ENCODE results near the gene DNMT3L. TPM values are rescaled to one million over a fixed set of nuclear protein-coding genes. Genes with fewer than 3 reads are reported as not detected.
A peak's percentile ranks its signal among the peaks of the same experiment; 100 is the strongest.

Gene DNMT3L
- total and polyA plus RNA-seq, 7 experiments from 2014 or later = not detected

DNA sequence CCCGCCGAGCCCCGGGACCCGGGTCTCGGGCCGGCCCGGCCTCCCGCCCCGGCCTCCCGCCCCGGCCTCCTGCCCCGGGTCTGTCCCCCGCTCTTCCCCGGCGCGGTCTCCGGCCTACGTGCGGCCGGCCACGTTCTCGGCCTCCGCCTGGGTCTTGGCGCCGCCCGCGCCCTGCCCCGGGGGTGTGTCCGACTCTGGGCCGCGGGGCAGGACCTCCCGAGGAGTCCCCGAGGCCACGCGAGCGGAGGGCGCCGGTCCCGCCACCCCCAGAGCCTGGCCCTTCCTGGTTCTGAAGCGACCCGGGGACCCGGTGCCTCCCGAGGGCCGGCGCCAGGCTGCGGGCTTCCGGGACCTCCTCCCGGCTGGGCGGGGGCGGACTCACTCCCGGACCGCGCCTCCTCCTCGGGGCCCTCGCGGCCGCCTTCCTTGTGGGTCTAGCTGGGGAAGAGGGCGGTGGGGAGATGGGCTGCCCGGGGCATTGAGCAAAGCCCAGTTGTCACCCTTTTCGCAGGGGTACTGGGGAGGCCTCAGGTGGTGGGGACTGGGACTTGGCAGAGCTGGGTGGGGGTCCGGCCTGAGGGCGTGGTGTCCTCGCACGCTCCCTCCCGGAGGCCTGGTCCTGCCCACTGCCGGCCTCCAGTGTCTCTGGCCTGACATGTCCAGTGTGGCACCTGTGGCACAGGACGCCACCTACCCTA lies 38.7 kb upstream of the DNMT3L start:
- Mint-ChIP-seq H3K9me3 (peaks cover 0 to 2% (median 0%) of the 10 kb centered on the region in 11 donors), H3K27me3 (no peaks in the 10 kb centered on the region), H3K4me3 (peak overlapping the region; percentile 70 to 88 (median 83)), H3K36me3 (peaks cover 0 to 5% (median 0%) of the 10 kb centered on the region in 5 donors), H3K4me1 (peaks cover 41 to 66% (median 50%) of the 10 kb centered on the region in 7 donors), H3K27ac (peak overlapping the region; percentile 54 to 86 (median 73))
- Histone ChIP-seq H3K36me3 (ENCODE audit: control insufficient read depth in 2 of 3, insufficient read depth in 3 of 3, low read length in 3 of 3) (peaks cover 0 to 4% (median 0%) of the 10 kb centered on the region in 3 experiments), H3K4me3 (ENCODE audit: low read length) (peak overlapping the region; percentile 59), H3K4me1 (ENCODE audit: control insufficient read depth in 2 of 2, insufficient read depth in 2 of 2, low read length in 2 of 2) (peaks cover 30 to 52% of the 10 kb centered on the region in 2 donors), H3K27me3 (ENCODE audit: control insufficient read depth in 2 of 2, insufficient read depth in 2 of 2, low read length in 2 of 2) (no peaks in the 10 kb centered on the region), H3K9me3 (ENCODE audit: control insufficient read depth in 2 of 3, low read length in 3 of 3) (no peaks in the 10 kb centered on the region), H3K27ac (ENCODE audit: low read depth, low read length) (peak overlapping the region; percentile 80)
- ChIA-PET POLR2A (interaction anchor here (0.5 to 0.6 kb wide), 2 partner anchors 38 kb away, joined by 3 to 4 read pairs; no protein-coding TSS in a partner anchor), CTCF (no interaction called here)
- peak in 8 of 9 donors; percentile 23 to 78 (median 36) for DNase-seq
- intact Hi-C loops (cut with micrococcal nuclease) = loop anchor here (2.0 to 5.0 kb wide), 2 partner anchors 38 to 157 kb away; partner anchors contain the start of genes CFAP410 (in 1 of the 2) and LRRC3 (in 1 of the 2)
- ATAC-seq = peak; percentile 62

DNA sequence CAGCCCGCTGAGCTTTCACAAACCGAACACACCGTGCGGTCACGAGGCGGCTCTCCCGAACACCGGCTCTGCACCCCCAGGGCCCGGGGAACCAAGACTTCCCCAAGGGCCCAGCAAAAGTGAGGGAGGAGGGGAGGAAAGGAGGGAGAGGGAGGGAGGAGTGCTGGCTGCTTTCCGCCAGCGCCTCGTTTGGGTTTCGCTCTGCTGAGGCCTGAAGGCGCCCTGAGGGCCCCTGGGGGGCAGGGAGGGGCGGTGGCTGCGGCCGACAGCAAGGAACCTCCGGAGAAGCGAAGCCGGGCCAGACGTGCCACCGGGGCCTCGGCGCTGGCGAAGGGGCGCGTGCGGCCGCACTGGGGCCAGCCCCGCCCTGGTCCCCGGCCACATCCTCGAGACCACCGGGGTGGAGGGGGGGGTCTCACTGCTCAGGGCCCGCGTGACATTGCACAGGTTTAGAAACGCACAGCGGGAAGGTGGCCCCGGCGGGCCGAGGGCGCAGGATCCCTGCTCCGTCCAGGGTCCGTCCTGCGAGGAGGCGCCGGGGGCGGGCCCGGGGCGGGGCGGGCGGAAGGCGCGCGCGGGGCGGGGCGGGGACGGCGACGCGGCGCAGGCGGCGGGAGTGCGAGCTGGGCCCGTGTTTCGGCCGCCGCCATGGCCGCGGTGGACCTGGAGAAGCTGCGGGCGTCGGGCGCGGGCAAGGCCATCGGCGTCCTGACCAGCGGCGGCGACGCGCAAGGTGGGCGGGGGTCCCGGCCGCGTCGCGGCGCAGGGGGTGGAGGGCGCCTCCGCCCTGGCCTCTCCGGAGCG lies 38.0 kb upstream of the DNMT3L start, which contains the start of gene PFKL:
TSS of gene PFKL (plus strand) at position 596 of the 804 bp plus-strand sequence. CDS start at position 649, 53 bp downstream.
- Histone ChIP-seq H3K4me1 (ENCODE audit: control insufficient read depth in 2 of 2, insufficient read depth in 2 of 2, low read length in 2 of 2) (peaks cover 30 to 57% of the 10 kb centered on the region in 2 donors), H3K27ac (ENCODE audit: low read depth, low read length) (peak within 1 kb of the TSS; percentile 80), H3K4me3 (ENCODE audit: low read length) (peak within 1 kb of the TSS; percentile 59), H3K36me3 (ENCODE audit: control insufficient read depth in 2 of 3, insufficient read depth in 3 of 3, low read length in 3 of 3) (peaks cover 0 to 4% (median 0%) of the 10 kb centered on the region in 3 experiments), H3K9me3 (ENCODE audit: control insufficient read depth in 2 of 3, low read length in 3 of 3) (no peaks in the 10 kb centered on the region), H3K27me3 (ENCODE audit: control insufficient read depth in 2 of 2, insufficient read depth in 2 of 2, low read length in 2 of 2) (no peaks in the 10 kb centered on the region)
- intact Hi-C loops (cut with micrococcal nuclease) = loop anchor here (1.0 to 5.0 kb wide), 4 partner anchors 39 to 287 kb away; partner anchors contain the start of genes CFAP410 (in 1 of the 2), LRRC3 (in 1 of the 2) and TRAPPC10 (in 1 of the 2)
- POLR2A ChIA-PET = interaction anchor here (0.5 to 1.1 kb wide), 3 partner anchors 38 to 286 kb away, joined by 3 to 5 read pairs (median 4); no protein-coding TSS in a partner anchor
- CTCF ChIA-PET = interaction anchor here (1.8 kb wide), 1 partner anchor 236 kb away, joined by 5 read pairs; no protein-coding TSS in a partner anchor
- H3K27me3 Mint-ChIP-seq = no peaks in the 10 kb centered on the region
- peaks cover 0 to 2% (median 0%) of the 10 kb centered on the region in 11 donors for H3K9me3 Mint-ChIP-seq
- peak within 1 kb of the TSS; percentile 85 to 95 (median 91) for H3K4me3 Mint-ChIP-seq
- peaks cover 36 to 65% (median 49%) of the 10 kb centered on the region in 7 donors for H3K4me1 Mint-ChIP-seq
- H3K27ac Mint-ChIP-seq = peak within 1 kb of the TSS; percentile 91 to 97 (median 94)
- peak; percentile 28 to 79 (median 47) for DNase-seq
- H3K36me3 Mint-ChIP-seq = peaks cover 0 to 1% (median 0%) of the 10 kb centered on the region in 5 donors
- peak; percentile 79 for ATAC-seq

DNA sequence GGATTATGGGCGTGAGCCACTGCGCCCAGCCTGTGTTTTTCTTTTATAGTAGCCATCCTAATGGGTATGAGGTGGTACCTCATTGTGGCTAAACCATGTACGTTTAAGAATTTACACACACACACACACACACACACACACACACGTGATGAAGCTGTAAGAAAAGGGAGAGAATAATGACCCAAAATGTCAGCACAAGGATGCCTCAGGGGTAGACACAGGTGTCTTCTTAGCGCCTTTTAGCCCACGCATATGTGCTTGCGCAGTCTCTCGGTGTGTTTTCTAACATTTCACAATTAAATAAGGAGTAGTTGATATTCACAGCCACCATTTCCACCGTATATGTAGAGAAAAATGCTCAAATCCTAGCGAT lies 37.4 kb upstream of the DNMT3L start:
- H3K27ac Mint-ChIP-seq = peak overlapping the region; percentile 91 to 97 (median 94)
- peaks cover 35 to 63% (median 48%) of the 10 kb centered on the region in 7 donors for H3K4me1 Mint-ChIP-seq
- H3K9me3 Mint-ChIP-seq = peaks cover 0 to 2% (median 0%) of the 10 kb centered on the region in 11 donors
- H3K36me3 Mint-ChIP-seq = peaks cover 0 to 1% (median 0%) of the 10 kb centered on the region in 5 donors
- Histone ChIP-seq H3K27ac (ENCODE audit: low read depth, low read length) (peak overlapping the region; percentile 80), H3K27me3 (ENCODE audit: control insufficient read depth in 2 of 2, insufficient read depth in 2 of 2, low read length in 2 of 2) (no peaks in the 10 kb centered on the region), H3K36me3 (ENCODE audit: control insufficient read depth in 2 of 3, insufficient read depth in 3 of 3, low read length in 3 of 3) (peaks cover 0 to 1% (median 0%) of the 10 kb centered on the region in 3 experiments), H3K4me1 (ENCODE audit: control insufficient read depth in 2 of 2, insufficient read depth in 2 of 2, low read length in 2 of 2) (peaks cover 28 to 59% of the 10 kb centered on the region in 2 donors), H3K9me3 (ENCODE audit: control insufficient read depth in 2 of 3, low read length in 3 of 3) (no peaks in the 10 kb centered on the region), H3K4me3 (ENCODE audit: low read length) (peak overlapping the region; percentile 46)
- POLR2A ChIA-PET = interaction anchor here (1.1 kb wide), 1 partner anchor 286 kb away, joined by 5 read pairs; no protein-coding TSS in a partner anchor
- ATAC-seq = no peak
- peak in 2 of 9 donors; percentile 33 to 49 for DNase-seq
- no peaks in the 10 kb centered on the region for H3K27me3 Mint-ChIP-seq
- H3K4me3 Mint-ChIP-seq = peak overlapping the region; percentile 85 to 95 (median 91)
- intact Hi-C loops (cut with micrococcal nuclease) = loop anchor here in 1 of 2 donors (1.0 to 2.0 kb wide), 2 partner anchors 39 to 286 kb away; partner anchors contain the start of gene TRAPPC10
- CTCF ChIA-PET = interaction anchor here (1.2 to 1.8 kb wide), 2 partner anchors 15 to 235 kb away, joined by 3 to 5 read pairs; no protein-coding TSS in a partner anchor

DNA sequence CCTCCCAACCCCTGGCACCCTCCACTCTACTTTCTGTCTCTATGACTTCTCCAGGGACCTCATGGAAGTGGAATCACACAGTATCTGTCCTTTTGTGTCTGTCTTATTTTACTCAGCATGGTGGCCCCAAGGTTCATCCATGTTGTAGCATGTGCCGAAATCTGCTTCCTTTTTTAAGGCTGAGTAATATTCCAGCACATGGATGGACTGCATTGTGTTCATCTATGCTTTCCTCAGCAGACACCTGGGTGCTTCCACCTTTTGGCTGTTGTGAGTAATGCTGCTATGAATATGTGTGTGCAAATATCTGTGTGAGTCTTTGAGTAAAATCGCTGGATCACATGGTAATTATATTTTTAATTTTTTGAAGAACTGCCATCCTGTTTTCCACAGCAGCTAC lies 36.6 kb upstream of the DNMT3L start:
- Mint-ChIP-seq H3K9me3 (no peaks in the 10 kb centered on the region), H3K27ac (peak overlapping the region in 8 of 9 donors; percentile 34 to 79 (median 66)), H3K27me3 (no peaks in the 10 kb centered on the region), H3K36me3 (peaks cover 0 to under 1% (median 0%) of the 10 kb centered on the region in 5 donors), H3K4me1 (peaks cover 30 to 59% (median 44%) of the 10 kb centered on the region in 7 donors), H3K4me3 (peak overlapping the region; percentile 21 to 95 (median 76))
- Histone ChIP-seq H3K9me3 (ENCODE audit: control insufficient read depth in 2 of 3, low read length in 3 of 3) (no peaks in the 10 kb centered on the region), H3K27me3 (ENCODE audit: control insufficient read depth in 2 of 2, insufficient read depth in 2 of 2, low read length in 2 of 2) (no peaks in the 10 kb centered on the region), H3K27ac (ENCODE audit: low read depth, low read length) (no peak overlapping the region), H3K36me3 (ENCODE audit: control insufficient read depth in 2 of 3, insufficient read depth in 3 of 3, low read length in 3 of 3) (no peaks in the 10 kb centered on the region), H3K4me3 (ENCODE audit: low read length) (no peak overlapping the region), H3K4me1 (ENCODE audit: control insufficient read depth in 2 of 2, insufficient read depth in 2 of 2, low read length in 2 of 2) (peaks cover 22 to 55% of the 10 kb centered on the region in 2 donors)
- peak in 1 of 9 donors; percentile 24 for DNase-seq
- POLR2A ChIA-PET = interaction anchor here (0.6 to 1.7 kb wide), 2 partner anchors 154 to 215 kb away, joined by 3 to 5 read pairs; no protein-coding TSS in a partner anchor
- intact Hi-C loops (cut with micrococcal nuclease) = loop anchor here in 1 of 2 donors (2.0 kb wide), 1 partner anchor 286 kb away; the partner anchor contains the start of gene TRAPPC10
- CTCF ChIA-PET = interaction anchor here (0.6 to 1.8 kb wide), 10 partner anchors 9 to 322 kb away, joined by 3 to 5 read pairs (median 3); no protein-coding TSS in a partner anchor
- no peak for ATAC-seq

DNA sequence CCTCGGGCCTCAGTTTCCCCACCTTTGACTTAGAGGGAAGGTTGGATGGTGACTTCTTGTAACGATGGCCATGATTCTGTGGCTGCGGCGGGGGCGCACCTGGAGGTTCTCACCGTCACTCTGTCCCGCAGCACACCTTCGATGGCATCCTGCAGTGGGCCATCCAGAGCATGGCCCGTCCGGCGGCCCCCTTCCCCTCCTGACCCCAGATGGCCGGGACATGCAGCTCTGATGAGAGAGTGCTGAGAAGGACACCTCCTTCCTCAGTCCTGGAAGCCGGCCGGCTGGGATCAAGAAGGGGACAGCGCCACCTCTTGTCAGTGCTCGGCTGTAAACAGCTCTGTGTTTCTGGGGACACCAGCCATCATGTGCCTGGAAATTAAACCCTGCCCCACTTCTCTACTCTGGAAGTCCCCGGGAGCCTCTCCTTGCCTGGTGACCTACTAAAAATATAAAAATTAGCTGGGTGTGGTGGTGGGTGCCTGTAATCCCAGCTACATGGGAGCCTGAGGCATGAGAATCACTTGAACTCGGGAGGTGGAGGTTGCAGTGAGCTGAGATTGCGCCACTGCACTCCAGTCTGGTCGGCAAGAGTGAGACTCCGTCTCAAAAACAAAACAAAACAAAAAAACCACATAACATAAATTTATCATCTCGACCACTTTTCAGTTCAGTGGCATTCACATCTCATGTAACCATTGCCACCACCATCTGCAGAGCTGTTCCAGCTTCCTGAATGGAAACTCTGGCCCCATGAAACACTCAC lies 36.0 kb upstream of the DNMT3L start:
- Mint-ChIP-seq H3K27ac (peak overlapping the region in 8 of 9 donors; percentile 34 to 77 (median 58)), H3K27me3 (no peaks in the 10 kb centered on the region), H3K9me3 (no peaks in the 10 kb centered on the region), H3K4me3 (peak overlapping the region; percentile 17 to 92 (median 46)), H3K36me3 (no peaks in the 10 kb centered on the region), H3K4me1 (peaks cover 27 to 53% (median 42%) of the 10 kb centered on the region in 7 donors)
- peak; percentile 51 to 74 (median 63) for DNase-seq
- H3K4me3 ChIP-seq (ENCODE audit: low read length) = no peak overlapping the region
- H3K27me3 ChIP-seq (ENCODE audit: control insufficient read depth in 2 of 2, insufficient read depth in 2 of 2, low read length in 2 of 2) = no peaks in the 10 kb centered on the region
- H3K9me3 ChIP-seq (ENCODE audit: control insufficient read depth in 2 of 3, low read length in 3 of 3) = no peaks in the 10 kb centered on the region
- H3K27ac ChIP-seq (ENCODE audit: low read depth, low read length) = no peak overlapping the region
- CTCF ChIA-PET = interaction anchor here (0.6 to 1.8 kb wide), 10 partner anchors 10 to 322 kb away, joined by 3 to 5 read pairs (median 3); no protein-coding TSS in a partner anchor
- POLR2A ChIA-PET = interaction anchor here (0.6 to 1.7 kb wide), 3 partner anchors 47 to 214 kb away, joined by 3 to 5 read pairs (median 3); no protein-coding TSS in a partner anchor
- peaks cover 22 to 52% of the 10 kb centered on the region in 2 donors for H3K4me1 ChIP-seq (ENCODE audit: control insufficient read depth in 2 of 2, insufficient read depth in 2 of 2, low read length in 2 of 2)
- peak; percentile 70 for ATAC-seq
- intact Hi-C loops (cut with micrococcal nuclease) = loop anchor here in 1 of 2 donors (2.0 kb wide), 1 partner anchor 285 kb away; the partner anchor contains the start of gene TRAPPC10
- H3K36me3 ChIP-seq (ENCODE audit: control insufficient read depth in 2 of 3, insufficient read depth in 3 of 3, low read length in 3 of 3) = no peaks in the 10 kb centered on the region
